Skin epidermis (tissue), 12 donors: ENCODE measurements around the gene CTXND1.

Source experiments
- H3K27ac ChIP-seq, 21 experiments: fragments of 200-600 bp; sonication (generic) in 11 of 21; one replicate each; pipeline ENCODE4 v1.5.0; 2020; ENCODE audit warnings: mild to moderate bottlenecking in 3 of 21, inconsistent platforms in 2 of 21, moderate library complexity in 2 of 21
- H3K4me3 ChIP-seq, 7 experiments: fragments of 200-600 bp; sonication (generic) in 2 of 7; one replicate each; pipeline ENCODE4 v1.5.0; 2020; ENCODE audit warnings: inconsistent platforms in 2 of 7, mild to moderate bottlenecking in 2 of 7, moderate library complexity in 1 of 7

CTXND1 gene

GRCh38 chr15:80264031-80264430 lies 12.0 kb upstream of the CTXND1 start:
- Histone ChIP-seq H3K4me3 (no peak overlapping the region), H3K27ac (no peak overlapping the region)

DNA sequence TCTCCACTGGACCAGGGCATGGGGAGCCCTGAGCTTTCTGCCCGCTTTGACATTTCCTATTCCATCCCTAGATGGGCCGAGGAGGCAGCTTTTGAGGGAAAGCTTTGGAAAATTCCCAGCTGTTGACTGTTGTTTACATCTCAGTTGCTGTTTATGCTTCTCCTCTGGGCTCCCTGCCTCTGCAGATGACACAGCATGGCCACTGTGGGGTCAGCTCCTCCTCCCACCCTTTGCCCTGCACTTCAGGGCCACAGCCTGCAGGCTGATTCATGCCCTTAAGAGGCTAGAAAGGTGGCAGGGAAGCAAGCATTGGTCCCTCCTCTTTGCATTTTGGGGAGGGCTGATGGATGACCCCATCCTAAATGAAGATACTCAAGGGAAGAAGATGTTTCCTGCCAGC lies 8.5 kb upstream of the CTXND1 start:
- Histone ChIP-seq H3K27ac (no peak overlapping the region), H3K4me3 (no peak overlapping the region)

- H3K4me3 ChIP-seq, result no peak overlapping the region
- H3K27ac ChIP-seq, result no peak overlapping the region
These were observed 8.0 kb upstream of the CTXND1 start for GRCh38 chr15:80259942-80260510.

DNA sequence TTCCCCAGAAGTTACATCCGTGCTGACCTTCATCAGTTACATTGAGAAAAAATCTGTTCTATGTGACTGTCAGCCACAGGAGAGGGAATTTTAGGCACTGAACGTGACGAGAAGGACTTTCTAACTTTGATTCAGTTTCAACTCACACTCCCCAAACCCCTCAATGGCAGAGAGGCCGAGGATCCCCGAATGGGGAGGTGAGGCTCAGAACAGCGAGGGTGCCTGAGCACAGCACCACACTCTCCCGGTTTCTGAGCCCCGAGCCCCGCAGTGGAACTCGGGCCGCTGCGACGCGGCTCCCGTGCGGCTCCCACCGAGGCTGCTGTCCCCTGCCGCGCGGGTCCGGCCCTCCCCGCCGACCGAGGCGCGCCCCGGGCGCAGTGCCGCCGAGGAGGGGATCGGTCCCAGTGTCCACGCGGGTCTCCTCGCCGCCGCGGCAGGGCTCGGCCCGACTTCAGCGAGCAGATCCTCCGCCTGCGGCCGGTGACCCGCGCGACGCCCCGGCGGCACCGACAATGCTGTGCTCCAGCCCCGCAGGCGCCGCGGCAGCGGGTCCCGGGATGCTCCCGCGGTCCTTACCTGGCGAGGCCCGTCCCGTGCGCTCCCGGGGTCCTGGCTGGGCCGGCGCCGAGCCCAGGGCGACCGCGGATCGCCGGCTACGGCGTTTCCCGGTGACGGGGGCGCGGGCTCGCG lies 439 bp downstream of the CTXND1 start:
- Histone ChIP-seq H3K27ac (peak overlapping the region in 2 of 21 experiments; percentile 10 to 52), H3K4me3 (peak overlapping the region in 4 of 7 experiments; percentile 9 to 34 (median 18))

DNA sequence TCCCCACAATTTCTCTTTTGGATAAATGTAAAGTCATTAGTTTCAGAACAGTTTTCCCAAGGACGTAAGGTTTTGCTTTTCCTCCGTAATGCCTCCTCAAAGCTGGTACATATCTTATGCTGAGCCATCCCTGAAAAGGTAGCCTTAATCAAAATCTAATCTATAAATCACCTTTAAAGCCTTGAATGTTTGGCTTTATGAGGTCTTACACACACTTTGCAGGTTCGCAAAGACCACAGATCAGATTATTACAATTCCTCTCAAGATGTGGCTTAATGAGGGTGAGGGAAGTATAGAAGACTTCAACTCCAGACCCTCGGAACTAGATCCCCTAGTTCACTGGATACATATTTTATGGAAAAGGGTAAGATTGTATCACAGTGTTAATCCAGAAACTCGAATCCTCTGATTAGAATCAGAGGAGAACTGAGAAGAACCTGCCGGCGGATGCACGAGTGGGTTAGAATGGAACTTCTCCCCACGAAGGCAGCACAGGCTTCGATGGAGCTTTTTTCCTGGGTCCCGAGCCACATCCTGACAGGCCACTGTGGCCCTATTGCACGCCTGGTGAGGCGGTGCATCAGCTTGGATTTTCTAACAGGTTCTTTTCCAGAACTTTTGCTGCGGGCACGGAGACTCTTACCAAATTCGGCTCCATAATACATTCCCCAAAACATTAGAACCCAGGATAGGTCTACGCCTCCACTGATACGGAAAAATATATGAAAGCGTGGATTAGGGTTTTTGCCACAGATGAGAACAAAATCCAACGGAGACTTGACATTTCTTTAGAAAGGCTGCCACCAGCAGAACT lies 1.2 kb downstream of the CTXND1 start:
- H3K4me3 ChIP-seq, result no peak overlapping the region
- no peak overlapping the region for H3K27ac ChIP-seq

GRCh38 chr15:80249973-80250372 lies 2.0 kb downstream of the CTXND1 start:
- H3K27ac ChIP-seq, result no peak overlapping the region

GRCh38 chr15:80247320-80247719 lies 4.7 kb downstream of the CTXND1 start:
- Histone ChIP-seq H3K27ac (no peak overlapping the region), H3K4me3 (no peak overlapping the region)

More at GRCh38 chr15:80249973-80250372, 2.0 kb downstream of the CTXND1 start:
- H3K4me3 ChIP-seq, result no peak overlapping the region

GRCh38 chr15:80246425-80246894 lies 5.6 kb downstream of the CTXND1 start:
- Histone ChIP-seq H3K4me3 (no peak overlapping the region), H3K27ac (no peak overlapping the region)

DNA sequence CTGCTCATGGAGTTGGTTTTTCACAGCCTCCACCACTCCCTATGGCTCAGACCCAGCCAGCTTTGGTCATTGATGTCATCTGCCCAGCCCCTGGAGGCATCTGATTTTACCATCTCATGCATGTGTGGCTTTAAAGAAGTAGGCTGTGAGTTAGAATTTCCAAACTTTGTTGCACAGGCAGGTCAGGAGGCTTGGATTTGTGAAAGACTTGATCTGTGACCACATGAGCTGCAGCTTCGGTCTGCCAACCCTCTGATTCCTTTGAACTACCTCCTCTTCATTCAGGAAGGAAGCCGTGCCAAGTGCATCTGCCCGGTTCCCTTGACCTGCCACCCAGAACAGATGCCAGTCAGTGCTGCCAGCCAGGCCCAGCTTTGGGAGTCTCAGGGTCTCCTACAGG lies 9.2 kb downstream of the CTXND1 start:
- H3K4me3 ChIP-seq, result no peak overlapping the region
- H3K27ac ChIP-seq, result no peak overlapping the region

- H3K4me3 ChIP-seq, result no peak overlapping the region
- H3K27ac ChIP-seq, result no peak overlapping the region
These were observed 9.8 kb downstream of the CTXND1 start for GRCh38 chr15:80242132-80242769.

- Histone ChIP-seq H3K27ac (no peak overlapping the region), H3K4me3 (no peak overlapping the region)
These were observed 10.5 kb downstream of the CTXND1 start for GRCh38 chr15:80241508-80241907.

- no peak overlapping the region for H3K27ac ChIP-seq
These were observed 11.7 kb downstream of the CTXND1 start for GRCh38 chr15:80240276-80240675.

GRCh38 chr15:80234883-80235282 lies 17.1 kb downstream of the CTXND1 start:
- H3K27ac ChIP-seq, result no peak overlapping the region
- no peak overlapping the region for H3K4me3 ChIP-seq

More at GRCh38 chr15:80240276-80240675, 11.7 kb downstream of the CTXND1 start:
- H3K4me3 ChIP-seq, result no peak overlapping the region

DNA sequence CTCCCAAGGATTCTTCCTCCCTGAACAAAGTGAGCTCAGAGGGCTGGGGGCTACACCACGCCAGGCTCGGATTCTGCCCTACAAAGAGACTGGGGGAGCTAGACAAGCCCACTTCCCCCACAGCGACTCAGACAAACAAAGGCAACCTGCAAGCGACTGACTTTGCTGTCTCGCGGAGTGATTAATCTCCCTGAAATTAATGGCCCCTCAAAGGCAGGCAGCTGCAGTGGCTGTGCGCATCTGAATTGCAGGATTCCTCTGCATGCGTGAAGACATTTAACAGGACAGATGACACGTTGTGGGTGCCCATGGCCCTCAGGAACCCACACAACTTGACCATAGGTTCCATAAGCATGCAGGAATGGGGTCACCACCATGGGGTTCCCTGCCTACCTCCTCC lies 18.4 kb downstream of the CTXND1 start:
- Histone ChIP-seq H3K4me3 (no peak overlapping the region), H3K27ac (no peak overlapping the region)

- H3K27ac ChIP-seq, result no peak overlapping the region
- H3K4me3 ChIP-seq, result no peak overlapping the region
These were observed 20.6 kb downstream of the CTXND1 start for GRCh38 chr15:80231371-80231770.

- H3K4me3 ChIP-seq, result no peak overlapping the region
- no peak overlapping the region for H3K27ac ChIP-seq
These were observed 22.9 kb downstream of the CTXND1 start for GRCh38 chr15:80228959-80229610.

DNA sequence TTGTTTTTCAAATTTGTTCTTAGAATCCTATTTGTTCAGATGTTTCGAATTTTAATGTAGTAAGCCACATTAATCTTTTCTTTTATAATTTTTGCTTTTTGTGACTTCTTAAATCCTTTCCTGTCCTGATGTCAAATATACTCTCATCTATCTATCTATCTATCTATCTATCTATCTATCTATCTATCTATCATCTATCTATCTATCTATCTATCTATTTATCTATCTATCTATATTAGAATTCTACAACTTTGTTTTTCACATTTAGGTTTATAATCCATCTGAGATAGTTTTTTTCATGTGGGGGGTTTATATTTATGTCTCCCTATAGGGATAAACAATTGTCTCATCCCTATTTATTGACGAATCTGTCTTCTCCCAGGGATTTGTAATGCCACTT lies 32.1 kb downstream of the CTXND1 start:
- H3K27ac ChIP-seq, result no peak overlapping the region
- H3K4me3 ChIP-seq, result no peak overlapping the region

DNA sequence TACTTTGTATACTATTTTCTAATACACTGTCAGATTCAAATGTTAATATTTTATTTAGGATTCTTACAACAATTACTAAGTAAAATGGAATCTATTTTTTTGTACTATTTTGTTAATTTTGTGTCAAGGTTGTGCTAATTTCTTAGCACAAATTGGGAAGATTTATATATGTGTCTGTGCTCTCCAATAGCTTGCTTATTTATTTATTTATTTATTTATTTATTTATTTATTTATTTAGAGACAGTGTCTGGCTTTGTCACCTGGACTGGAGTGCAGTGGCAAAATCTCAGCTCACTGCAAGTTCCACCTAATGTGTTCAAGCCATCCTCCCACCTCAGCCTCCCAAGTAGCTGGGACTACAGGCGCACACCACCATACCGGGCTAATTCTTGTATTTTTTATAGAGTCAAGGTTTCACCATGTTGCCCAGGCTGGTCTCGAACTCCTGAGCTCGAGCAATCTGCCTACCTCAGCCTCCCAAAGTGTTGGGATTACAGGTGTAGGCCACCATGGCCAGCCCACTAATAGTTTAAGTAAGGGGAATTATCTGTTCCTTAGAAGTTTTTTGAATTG lies 34.6 kb downstream of the CTXND1 start:
- Histone ChIP-seq H3K27ac (no peak overlapping the region), H3K4me3 (no peak overlapping the region)

GRCh38 chr15:80216911-80217310 lies 35.1 kb downstream of the CTXND1 start:
- H3K27ac ChIP-seq, result no peak overlapping the region
- H3K4me3 ChIP-seq, result no peak overlapping the region
